Suprapubic skin (tissue), 3 donors: Measurements from ENCODE around the gene NADSYN1.

Experiments
- CTCF ChIP-seq, 2 donors: fragments of 200-600 bp in 1 of 2; fragments of 450-650 bp in 1 of 2; sonication (generic) in 1 of 2; IDR thresholded peaks; one replicate each; pipeline ENCODE4 v1.5.1; 2016 to 2019; ENCODE audit warnings: antibody characterized with exemption in 2 of 2, mild to moderate bottlenecking in 1 of 2, moderate library complexity in 1 of 2
- POLR2A ChIP-seq, 2 donors: fragments of 450-650 bp; IDR thresholded peaks; one replicate each; pipeline ENCODE4 v1.6.1; 2017; ENCODE audit warnings: antibody characterized with exemption in 2 of 2, mild to moderate bottlenecking in 2 of 2, moderate library complexity in 2 of 2

GRCh38 chr11:71476926-71477640 is 24.1 kb downstream of the NADSYN1 start:
- no peak for TF ChIP-seq CTCF (IDR thresholded peaks at IDR 0.05)
- no peak for TF ChIP-seq POLR2A (IDR thresholded peaks at IDR 0.05)
